Right forelimb (tissue), 1 donor: Measurements from ENCODE around the gene ACTR2.

Source experiments
- DNase-seq: peaks from one replicate; pipeline ENCODE4 v3.0.0-alpha.2; 2018

ACTR2 gene

DNA sequence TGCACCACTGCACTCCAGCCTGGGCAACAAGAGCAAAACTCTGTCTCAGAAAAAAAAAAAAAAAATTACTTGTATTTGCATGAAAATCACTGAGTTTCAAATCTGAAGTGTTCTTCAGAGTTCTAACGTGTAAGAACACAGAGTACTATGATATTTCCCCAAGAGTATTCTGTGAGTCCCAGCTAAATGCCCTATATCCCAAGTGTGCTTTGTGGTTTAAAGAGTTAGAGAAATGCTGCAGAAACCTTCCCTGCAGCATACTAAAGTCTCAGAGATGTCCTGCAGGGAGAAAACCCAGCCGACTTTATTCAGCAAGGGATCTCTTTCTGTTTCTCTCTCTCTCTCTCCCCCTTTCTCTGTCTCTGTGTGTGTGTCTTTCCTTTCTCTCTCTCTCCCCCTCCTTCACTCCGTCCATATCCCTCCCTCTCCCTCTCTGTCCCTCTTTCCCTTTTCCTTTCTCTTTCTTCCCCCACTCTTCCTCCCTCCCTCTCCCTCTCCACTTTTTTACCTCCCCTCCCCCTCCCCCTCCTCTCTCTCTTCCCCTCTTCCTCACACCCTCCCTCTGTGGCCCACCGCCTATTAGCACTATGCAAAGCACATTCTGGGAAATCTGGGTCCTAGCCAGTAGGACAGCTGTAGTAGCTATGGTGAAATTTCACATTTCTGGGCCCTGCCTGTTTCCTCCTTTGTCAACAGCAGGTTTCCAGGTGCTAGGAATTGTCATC, 54.2 kb downstream of the ACTR2 start:
- DNase-seq = peak; percentile 66

DNA sequence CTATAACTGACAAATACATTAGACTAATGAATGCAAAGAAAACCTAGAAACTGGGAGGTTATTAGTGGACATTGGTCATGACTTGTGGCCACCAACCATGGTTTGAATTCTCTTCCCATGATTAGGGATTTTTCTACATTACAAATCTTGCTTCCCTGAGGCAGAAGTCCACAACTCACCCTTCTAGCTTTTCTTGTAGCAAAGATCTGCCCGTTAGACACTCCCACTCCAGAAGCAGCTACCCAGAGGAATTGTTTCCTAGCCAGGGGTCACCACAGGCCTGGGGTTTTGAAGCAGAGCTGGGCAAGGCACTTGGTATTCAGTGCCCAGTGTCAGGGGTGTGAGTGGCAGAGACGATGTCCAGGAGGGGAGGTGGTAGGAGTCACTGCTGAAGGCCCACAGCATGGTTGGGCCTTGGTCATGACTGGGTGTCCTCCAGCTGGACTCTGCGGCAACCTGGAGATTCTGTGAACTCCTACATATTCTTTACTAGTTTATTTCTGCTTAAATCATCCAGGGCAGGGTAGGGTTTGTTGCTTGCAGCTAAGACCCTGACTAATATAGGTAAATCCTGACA, 54.9 kb downstream of the ACTR2 start:
- DNase-seq = no peak

DNA sequence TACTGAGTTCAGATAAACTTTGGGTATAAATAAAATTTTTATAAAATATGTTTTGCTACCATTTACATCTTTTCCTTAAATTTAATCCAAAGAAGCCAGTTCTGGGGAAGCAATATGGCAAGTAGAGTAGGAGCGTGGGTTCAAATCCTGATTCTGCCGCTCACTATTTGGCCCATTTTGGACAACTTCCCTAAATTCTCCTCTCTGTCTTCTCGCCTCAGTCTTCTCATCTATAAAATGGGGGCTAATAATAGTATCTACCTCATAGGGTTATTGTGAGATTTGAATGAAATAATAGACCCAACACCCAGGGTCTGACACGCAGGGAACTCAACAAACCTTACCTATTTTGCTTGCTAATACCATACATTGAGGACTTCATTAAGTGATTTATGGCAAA, 59.7 kb downstream of the ACTR2 start:
- DNase-seq = no peak

DNA sequence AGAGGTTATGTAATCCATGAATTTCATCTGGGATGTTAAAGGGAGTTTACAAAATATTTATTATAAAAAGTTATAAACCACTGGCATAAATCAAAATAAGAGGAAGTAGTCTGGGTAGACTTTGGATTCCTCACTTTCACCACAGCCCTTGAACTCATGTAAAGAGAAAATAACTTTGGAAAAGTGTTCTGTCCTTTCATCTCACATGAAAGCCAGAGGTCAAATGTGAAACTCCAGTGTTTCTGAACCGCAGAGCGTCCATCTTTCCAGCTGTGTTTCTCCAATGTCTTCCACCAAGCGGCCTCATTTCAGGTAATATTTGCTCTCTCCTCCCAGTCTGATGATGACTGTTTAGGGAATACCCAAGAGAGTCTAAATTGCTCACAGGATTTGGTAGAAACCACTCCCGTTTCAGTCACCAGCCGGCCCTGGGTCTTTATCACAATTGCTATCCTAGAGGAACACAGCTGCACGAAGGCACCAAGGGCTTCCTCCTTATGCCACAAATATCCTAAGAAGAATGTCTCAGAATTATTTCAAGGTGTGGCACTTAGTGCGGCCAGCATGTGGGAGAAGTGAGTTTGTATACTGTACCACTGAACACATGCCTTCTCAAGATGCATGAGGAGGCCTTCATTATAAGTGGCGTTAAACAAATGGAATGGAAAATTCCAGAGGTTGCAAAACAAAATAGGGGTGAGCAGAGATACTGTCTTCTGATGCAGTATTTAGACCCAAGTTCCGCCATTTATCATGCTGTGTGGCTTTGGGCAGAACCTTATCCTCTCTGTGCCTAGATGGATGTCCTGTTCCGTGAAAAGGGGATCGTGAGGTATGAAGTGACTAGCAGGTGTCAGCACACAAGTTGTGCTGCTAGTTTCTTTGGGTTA, 63.8 kb downstream of the ACTR2 start:
- no peak for DNase-seq

DNA sequence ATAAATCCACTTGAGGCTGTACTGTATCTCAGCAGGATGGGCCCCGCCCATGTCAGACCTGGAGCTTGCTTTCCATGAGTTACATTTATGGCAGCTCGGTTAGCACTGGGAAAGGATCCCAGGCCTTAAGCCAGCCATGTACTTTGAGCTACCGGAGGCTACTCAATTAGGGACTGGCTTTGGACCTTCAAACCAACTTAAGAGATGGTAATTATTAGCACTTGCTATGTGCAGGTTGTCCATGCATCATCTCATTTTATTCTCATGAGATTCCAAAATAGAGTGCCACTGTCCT, 64.4 kb downstream of the ACTR2 start:
- DNase-seq = no peak

DNA sequence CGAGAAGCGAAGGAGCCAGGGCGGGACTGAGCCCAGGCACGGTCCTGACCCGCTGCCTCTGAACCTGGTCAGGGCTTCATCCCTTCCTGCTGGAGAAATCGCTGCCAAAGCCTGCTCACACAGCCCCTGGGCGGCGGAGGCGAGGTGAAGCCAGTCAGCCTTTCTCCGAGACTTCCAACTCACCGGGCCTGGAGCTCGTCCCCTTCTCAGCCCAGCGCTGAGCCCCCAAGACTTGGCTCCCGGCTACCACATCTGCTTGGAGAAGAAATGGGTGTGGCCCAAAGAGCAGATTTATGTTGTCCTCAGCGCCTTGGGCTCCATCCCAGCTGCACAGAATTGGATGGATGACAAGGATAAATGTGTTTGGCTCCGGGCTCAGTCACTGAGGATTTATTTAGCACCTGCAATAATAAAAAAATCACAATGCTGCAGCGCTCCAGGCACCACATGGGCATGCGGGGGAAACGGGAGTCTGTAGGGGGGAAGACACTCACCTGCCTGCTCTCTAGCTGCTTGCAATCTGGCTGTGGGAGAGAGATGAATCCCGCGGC, 64.9 kb downstream of the ACTR2 start:
- peak; percentile 81 for DNase-seq

DNA sequence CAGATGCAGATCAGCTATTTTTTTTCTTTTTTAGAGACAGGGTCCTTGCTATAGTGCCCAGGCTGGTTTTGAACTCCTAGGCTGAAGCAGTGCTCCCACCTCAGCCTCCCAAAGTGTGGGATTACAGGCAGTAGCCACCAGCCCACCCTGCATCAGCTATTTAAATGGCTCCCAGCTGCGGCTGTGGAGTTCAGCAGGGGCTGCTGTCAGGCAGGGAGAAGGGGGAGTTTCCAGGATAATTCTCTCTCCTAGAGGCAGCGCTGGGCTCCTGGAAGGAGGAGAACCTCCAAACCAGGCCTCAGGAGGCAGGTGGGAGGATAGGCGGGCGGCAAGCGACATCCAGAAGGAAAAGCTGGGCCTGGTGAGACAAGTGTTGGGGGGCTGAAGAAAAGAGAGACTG, 65.7 kb downstream of the ACTR2 start:
- no peak for DNase-seq

DNA sequence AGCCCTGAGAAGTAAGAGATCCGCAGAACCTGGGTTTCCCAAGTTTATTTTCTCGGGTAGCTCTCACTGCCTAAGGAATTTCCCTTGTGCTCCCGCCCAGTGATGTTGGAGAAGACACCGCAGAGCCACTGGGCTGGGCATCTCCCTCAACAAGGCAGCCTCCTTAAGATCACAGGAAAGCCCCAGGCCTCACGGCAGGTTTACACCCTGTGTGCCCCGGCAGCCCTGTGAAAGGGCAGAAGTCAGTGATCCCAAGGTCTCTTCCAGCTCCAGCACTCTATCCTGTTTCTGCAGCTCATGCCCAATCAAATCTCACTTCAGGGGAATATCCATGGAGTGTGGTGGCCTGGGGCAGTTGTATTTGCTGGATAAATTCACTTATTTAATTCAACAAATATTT, 66.5 kb downstream of the ACTR2 start:
- no peak for DNase-seq

DNA sequence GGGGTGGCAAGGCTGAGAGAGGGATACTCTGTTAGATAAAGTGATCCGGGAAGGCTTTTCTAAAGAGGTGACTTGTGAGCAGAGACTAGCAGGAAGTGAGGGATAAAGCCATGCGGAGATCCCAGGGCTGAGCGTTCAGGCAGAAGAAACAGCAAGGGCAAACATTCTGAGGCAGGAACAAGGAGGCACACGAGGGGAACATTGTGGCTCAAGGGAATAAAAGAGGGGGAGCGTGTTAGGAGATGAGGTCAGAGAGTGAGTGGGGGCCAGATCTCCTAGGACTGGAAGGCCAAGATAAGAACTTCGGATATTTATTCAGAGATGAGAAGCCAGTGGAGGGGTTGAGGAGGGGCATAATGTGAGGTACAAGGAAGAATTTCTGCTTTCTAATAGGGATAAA, 67.1 kb downstream of the ACTR2 start:
- no peak for DNase-seq

DNA sequence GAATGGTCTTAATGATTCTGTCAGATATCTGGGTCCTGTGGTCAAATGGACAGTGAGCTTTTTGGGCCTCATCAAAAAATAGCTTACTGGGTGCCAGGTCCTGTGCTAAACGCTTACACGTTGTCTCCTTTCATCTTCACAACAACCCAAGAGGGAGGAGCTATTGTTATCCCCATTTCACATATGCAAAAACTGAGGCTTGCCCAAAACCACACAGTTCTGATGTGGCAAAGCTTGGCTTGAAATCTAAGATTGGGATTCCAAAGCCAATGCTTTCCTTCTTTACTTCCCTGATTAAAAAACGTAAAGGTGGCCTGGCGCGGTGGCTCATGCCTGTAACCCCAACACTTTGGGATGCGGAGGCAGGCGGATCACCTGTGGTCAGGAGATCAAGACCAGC, 69.3 kb downstream of the ACTR2 start:
- no peak for DNase-seq

DNA sequence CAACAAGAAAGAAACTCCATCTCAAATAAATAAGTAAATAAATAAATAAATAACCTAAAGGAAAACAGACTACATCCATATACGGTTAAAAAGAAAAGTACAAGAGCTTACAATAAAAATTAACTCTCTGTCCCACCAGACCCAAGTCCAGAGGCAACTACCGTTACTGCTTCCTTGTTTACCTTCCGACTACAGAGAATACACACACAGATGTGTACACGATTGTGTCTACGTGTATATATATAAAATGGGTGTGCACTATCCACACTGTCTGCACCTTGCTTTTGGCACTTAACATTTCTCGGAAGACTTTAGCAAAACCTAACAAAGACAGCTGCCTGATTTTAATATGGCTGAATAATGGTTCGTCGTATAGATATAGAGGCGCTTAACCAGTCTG, 69.9 kb downstream of the ACTR2 start:
- DNase-seq = no peak

DNA sequence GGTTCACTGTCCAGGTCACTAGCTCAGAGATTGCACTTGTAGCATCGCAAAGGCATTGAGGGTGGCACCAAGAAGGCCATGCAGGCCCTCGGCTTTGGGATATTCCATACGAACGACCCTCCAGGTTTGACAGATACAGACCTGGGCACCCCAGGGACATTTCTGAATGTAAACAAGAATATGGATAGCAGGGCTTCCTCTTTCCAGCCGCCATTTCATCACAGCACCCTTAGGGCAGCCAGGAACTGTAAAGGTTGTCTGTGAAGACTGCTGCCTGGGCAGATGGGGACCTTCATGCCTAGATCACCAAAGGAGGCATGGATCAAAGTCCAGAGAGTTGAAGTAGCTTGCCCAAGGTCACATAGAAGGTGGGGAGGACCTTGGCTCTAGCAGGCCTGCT, 70.5 kb downstream of the ACTR2 start:
- no peak for DNase-seq

DNA sequence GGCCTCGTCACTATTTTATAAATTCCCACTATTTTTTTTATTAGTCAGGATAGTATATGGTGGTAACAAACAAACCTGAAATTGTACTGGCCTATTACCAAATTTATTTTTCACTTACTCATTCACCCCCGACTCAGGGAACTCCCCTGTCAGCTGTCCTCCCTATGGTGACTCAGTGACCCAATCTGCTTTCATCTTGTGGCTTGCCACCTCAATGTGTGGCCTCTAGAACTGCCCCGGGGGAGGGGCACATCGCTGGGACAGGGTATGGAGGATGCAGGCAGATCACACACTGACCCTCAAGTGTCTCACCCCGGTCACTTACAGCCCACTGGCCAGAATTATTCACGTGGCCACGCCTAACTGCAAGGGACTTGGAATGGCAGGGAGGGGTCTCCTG, 71.6 kb downstream of the ACTR2 start:
- DNase-seq = no peak

DNA sequence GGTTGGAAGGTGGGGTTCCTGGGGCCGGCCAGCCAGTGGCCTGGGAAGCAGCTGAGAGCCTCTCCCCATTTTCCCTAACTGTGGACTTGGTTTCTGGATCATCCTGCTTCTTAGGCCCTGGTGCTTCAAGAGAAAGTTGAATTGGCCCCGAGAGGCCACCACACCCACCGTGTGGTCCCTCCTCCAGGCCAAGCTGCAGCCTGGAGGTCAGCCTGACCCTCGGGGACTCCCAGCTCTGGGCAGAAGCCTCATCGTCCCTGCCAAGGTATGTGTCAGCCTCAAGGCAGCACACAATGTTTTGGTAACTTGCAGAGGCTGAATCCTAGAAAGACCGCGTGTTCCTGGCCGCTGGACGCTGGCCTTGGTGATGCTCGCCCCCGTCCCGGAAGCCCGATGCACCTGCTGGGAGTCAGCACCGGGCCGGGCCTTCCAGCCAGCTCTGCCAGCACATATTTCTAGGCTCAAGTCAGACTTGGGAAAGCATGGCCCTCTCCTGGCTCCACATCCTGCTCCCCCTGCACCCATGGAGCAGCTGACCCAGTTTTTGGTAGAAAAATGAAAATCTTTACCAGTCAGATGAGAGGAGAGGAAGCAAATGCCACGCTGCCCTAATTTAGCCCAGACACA, 72.6 kb downstream of the ACTR2 start:
- DNase-seq = peak; percentile 81

DNA sequence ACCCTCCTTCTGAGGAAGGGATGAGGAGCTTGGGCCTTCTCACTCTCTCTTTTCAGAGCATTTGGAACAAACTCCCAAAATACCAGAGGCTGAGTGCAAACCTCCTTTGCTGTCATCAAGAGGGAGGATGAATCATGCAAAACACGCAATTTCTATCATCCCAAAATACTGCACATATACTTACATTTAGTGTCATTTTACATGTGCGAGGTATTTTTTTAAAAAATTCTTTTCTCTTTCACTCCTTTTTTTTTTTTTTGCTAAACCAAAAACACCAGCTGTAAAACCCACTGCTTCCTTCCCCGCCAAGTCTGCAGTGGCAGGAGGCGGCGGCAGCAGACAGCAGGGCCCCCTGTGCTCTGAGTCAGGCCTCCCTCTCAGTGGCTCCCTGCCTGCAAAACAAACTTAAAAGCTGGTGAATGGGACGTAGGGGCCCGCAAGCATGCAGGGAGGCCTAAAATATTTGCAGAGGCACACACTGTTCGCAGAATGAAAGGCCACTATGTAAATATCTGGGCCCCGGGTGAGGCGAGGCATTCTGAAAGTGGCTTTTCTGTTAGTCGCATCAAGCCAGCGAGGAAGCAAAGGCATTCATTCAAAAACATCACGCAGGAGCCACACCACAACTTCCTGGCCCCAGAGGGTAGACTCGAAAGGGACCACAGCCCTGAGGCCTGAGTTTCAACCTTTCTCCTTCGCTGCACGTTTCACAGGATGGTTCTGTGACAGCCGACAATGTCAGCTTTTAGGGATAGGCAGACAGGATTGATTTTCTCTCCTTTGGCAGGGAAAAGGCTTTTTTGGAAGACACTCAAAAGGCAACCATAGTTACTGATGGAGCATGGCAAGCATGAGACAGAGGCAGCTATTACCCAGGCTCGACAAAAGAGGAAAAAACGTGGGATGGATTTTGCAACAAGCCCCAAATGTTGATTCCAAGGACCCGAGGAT, 73.4 kb downstream of the ACTR2 start:
- peak; percentile 79 for DNase-seq

DNA sequence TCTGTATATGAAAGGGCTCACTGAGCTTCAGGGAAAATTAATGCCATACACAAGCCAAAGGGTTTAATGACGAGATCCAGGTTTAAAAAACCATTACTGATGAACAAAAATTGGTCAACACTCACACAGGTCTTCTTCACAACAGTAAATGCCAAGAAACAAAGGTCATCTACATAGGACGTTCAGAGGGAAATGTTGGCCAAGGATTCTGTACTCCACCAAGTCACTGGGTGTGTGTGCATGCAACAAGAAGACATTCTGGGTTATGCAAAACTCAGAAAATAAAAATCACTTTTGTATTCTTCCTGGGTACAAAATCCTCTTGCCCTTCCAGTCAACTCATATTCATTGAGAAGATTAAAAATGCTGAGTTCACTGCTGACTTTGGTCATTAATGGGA, 78.3 kb downstream of the ACTR2 start:
- DNase-seq = no peak

DNA sequence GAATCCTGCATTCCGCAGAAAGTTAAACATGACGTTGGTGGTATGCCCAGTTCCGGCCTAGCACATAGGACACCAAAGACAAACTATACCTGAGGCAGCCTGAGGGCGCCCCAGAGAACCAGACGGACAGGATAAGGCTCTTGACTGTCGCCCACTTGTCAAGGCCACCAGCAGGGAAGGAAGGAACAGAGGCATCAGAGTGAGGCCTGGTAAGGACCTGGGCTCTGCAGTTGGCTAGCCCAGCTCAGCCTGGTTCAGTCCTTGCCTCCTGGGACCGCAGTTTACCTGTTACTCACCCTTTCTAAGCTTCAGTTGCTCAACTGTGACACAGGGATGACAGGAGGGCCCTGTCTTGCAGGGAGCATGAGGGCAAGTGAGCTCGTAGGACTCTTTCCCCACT, 82.1 kb downstream of the ACTR2 start:
- no peak for DNase-seq

DNA sequence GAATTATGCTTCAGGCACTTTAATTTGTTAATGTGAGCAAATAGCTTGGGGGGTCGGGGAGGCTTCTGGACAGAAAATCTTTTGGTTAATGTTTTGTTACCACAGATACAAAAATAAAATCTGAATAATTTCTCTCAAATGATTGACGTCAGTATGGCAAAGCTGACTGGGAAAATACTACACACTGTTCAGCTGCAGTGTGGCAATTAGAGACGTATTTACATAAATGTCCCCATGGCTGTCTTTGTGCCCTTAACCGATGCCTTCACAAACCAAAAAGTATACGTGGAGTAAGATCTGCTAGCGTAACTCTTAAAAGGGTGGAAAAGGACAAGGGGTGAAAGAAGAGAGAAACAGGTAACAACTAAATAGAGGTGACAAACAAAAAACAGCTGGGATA, 83.4 kb downstream of the ACTR2 start:
- no peak for DNase-seq

DNA sequence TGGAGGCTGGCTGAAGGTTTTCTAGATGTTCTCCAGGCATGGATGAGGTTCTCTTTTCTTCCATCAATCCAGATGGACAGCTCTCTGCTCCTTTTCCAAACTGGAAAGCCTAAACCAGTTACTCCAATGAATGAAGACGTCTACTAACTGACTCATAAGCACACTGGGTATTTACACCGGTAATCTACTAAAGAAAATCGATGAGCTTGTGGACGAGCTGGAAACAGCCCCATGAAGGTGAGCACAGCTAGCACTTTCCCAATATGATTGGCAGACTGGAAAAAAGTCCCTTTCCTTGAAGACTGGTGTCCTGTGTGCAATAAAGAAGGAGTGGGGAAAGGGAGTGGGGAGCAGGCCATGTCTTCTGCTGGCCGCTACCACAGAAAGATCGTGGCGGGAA, 84.0 kb downstream of the ACTR2 start:
- no peak for DNase-seq

DNA sequence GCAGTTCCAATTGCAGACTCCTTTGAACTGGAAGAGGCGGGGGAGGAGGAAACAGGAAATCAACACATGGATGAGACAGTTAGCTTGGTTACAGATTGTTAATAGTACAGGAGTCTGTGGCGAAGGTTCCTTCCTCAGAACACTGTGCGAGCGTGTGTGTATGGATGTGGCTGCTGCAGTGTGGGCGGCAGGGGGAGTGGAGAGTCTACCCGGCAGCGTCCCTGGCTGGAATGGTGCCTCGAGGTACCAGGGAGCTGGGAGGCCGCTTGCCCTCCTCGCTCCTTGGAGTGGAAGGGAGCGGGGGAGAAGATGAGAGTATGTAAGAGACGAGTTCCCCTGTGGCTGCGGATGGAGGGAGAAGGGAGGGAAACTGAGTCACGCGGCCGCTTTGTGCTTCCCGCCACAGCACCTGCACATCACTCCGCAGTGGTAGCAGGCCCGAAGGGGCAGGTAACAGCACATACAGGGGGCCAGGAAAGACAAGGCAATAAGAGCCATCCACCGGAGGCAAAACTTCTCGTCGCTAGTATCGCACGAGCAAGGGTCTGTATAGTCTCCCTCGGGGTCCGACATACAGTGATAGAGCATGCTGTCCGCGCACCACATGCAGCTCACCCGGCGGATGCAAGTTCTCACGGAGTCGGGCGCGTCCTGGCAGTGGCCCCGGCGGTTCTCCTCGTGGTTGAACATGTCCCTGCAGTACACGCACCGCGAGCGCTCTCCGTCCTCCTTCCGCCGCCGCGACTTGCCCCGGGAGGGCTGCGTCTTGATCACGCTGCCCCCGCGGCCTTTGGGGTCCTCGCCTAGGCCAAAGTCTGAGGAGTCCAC, 85.7 kb downstream of the ACTR2 start:
- no peak for DNase-seq

DNA sequence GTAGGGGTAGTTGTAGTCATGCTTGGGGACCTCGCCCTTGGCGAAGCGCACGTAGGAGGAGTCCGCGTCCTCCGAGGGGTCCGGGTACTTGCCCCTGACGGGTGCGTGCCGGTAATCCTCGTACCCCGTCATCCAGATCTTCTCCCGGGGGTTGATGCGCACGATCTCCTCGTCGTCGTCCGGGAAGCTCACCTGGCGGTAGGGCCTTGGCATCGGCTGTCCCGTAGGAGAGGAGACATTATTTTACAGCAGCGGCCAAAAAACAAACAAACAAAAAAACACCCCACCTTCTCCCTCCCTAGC, 86.3 kb downstream of the ACTR2 start:
- no peak for DNase-seq
